Measurements from ENCODE around the gene DPF3.

GRCh38 chr14:72573725-72574417, 320.0 kb downstream of the DPF3 start:
- TF ChIP-seq CTCF (IDR thresholded peaks at IDR 0.05) (no peak), POLR2A (IDR thresholded peaks at IDR 0.05) (no peak)

Measured in adrenal gland (tissue), 5 donors.